AG04449 (cell line): ENCODE results near the gene ZMIZ1.

Source experiments
- CTCF ChIA-PET: fragments of 350-600 bp; formaldehyde crosslinking; extraction: SDS; loops from one replicate; lab custom pipeline; 2021; ENCODE audit warnings: antibody characterized with exemption; lab: Yijun Ruan, JAX
- POLR2A ChIA-PET: fragments of 400-600, 350-600 bp; formaldehyde crosslinking; extraction: SDS; loops from one replicate; lab custom pipeline; 2020; ENCODE audit warnings: antibody characterized with exemption, inconsistent platforms; lab: Yijun Ruan, JAX
- DNase-seq: peaks from one replicate; pipeline ENCODE4 v3.0.0-alpha.2; 2010; ENCODE audit warnings: low read depth, low spot score
- H3K4me3 ChIP-seq: 2 replicates; pipeline ENCODE4 v1.5.1; 2011; ENCODE audit warnings: low read depth, mild to moderate bottlenecking, control low read depth, low read length
- TF ChIP-seq, protein P1 (sequence below): IDR thresholded peaks from one replicate; pipeline ENCODE4 v1.5.1; 2011; ENCODE audit warnings: mild to moderate bottlenecking, moderate library complexity, low read length, control low read depth, inconsistent platforms; ENCODE audit not compliant: insufficient read depth; ENCODE audit errors: missing control alignments

ZMIZ1 gene

DNA sequence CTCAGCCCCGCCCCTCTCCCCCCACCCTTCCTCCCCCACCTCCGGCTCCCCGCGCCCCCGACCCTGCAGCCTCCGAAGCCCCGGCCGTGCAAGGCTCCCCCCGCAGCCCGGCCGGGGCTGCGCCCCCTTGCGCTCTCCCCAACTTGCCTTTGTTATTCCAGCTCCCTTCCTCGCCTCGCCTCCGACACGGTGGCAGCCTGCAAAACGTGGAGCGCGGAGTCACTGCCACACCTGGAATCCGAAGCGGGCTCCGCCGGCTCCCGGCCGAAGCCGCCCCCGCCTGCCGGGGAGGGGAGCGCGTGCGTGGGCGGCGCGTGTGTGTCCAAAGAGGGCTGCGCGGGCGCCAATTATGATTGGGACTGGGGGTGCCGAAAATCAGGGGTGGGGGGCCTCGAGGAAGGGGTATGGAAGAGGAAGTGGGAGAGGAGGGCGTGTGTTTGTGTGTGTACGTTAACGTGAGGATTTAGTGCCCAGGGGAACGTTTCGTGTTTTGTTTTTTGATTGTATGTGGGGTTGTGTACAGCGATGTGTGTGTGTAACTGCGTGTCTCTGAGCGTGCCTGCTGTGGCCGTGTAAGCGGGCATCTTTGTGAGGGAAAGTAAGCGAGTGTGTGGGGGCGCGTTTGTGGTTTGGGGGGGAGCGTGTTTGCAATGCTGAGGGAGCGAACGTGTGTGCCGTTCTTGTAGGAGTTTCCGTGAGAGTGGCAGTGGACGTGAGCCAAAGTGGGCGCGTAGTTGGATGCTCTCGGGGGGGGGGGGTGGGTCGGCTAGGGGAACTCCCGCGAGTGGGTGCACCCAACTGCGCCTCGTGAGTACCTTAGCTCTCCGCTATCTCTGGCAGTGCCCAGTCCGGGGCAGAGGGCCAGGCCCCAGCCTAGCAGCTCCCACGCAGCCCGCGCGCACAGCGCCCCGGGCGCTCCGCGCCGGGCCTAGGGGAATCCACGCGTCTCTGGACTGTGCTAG, 1.2 kb upstream of the ZMIZ1 start:
- TF ChIP-seq, protein P1, sequence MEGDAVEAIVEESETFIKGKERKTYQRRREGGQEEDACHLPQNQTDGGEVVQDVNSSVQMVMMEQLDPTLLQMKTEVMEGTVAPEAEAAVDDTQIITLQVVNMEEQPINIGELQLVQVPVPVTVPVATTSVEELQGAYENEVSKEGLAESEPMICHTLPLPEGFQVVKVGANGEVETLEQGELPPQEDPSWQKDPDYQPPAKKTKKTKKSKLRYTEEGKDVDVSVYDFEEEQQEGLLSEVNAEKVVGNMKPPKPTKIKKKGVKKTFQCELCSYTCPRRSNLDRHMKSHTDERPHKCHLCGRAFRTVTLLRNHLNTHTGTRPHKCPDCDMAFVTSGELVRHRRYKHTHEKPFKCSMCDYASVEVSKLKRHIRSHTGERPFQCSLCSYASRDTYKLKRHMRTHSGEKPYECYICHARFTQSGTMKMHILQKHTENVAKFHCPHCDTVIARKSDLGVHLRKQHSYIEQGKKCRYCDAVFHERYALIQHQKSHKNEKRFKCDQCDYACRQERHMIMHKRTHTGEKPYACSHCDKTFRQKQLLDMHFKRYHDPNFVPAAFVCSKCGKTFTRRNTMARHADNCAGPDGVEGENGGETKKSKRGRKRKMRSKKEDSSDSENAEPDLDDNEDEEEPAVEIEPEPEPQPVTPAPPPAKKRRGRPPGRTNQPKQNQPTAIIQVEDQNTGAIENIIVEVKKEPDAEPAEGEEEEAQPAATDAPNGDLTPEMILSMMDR, result peak; percentile 53
- H3K4me3 ChIP-seq, result peak overlapping the region; percentile 95
- CTCF ChIA-PET, result interaction anchor here (1.3 to 15.9 kb wide), 5 partner anchors 48 to 1020 kb away, joined by 3 to 180 read pairs (median 5); no protein-coding TSS in a partner anchor
- POLR2A ChIA-PET, result interaction anchor here (0.6 to 1.7 kb wide), 6 partner anchors 93 to 619 kb away, joined by 3 to 7 read pairs (median 4); no protein-coding TSS in a partner anchor
- no peak for DNase-seq

DNA sequence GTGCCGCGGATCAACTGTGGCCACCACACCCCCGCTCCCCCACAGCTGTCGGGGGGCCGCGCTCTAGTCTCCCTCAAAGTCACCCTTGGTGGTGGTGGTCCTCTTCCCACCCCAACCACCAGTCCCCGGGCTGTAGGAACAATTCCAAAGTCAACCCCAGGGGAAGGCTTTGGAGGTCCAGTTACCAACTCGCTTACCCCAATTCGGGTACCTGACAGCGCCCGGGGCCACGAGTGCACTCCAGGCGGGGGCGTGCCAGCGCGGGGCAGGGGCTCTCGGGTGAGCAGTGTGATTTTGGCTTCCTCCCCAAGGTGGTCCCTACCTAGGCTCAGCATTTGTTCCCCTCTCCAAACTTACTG, 584 bp upstream of the ZMIZ1 start:
- peak overlapping the region; percentile 95 for H3K4me3 ChIP-seq
- ChIA-PET CTCF (interaction anchor here (15.9 kb wide), 1 partner anchor 125 kb away, joined by 180 read pairs; no protein-coding TSS in a partner anchor), POLR2A (interaction anchor here (0.6 kb wide), 1 partner anchor 116 kb away, joined by 3 read pairs; no protein-coding TSS in a partner anchor)
- DNase-seq, result no peak
- TF ChIP-seq, protein P1, result no peak

DNA sequence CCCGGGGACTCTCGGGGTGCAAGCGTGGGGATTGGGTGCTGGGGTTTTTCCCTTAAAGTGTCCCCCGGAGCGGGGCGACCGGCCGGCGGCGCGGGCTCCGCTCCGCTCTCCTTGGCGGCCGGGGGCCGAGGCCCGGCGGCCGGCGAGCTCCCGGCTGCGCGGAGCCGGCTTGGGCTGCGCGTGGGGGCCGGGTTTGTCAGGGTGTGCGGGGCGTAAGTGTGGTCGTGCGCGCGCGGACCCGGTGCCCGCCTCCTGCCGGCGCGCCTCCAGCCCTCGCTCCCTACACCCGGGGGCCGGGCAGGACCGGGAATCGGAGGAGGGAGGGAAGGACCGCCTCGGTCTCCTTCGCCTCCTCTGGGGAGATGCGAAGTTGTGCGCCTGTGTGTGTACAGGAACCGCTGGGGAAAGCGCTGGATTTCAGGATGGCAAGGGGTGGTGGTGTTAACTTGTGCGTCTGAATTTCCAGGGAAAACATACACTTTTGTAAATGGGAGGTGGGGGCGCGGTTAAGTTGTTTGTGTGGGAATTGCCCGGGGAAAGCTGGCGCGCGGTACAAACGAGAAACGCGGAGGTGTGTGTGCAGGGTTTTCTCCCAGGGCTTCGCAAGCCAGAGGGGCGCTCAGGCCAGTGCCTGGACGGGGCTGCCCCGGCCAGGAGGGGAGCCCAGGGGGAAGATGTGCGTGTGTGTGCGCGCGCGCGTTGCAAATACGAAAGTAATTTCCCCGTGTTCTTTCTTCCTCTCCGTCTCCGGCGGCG, 737 bp downstream of the ZMIZ1 start:
- peak overlapping the region; percentile 95 for H3K4me3 ChIP-seq
- ChIA-PET CTCF (interaction anchor here (1.0 to 15.9 kb wide), 3 partner anchors 12 to 124 kb away, joined by 3 to 180 read pairs (median 11); no protein-coding TSS in a partner anchor), POLR2A (interaction anchor here (0.6 to 2.1 kb wide), 4 partner anchors 10 to 126 kb away, joined by 3 to 8 read pairs (median 4); no protein-coding TSS in a partner anchor)
- DNase-seq, result no peak
- TF ChIP-seq, protein P1, result peak; percentile 4

DNA sequence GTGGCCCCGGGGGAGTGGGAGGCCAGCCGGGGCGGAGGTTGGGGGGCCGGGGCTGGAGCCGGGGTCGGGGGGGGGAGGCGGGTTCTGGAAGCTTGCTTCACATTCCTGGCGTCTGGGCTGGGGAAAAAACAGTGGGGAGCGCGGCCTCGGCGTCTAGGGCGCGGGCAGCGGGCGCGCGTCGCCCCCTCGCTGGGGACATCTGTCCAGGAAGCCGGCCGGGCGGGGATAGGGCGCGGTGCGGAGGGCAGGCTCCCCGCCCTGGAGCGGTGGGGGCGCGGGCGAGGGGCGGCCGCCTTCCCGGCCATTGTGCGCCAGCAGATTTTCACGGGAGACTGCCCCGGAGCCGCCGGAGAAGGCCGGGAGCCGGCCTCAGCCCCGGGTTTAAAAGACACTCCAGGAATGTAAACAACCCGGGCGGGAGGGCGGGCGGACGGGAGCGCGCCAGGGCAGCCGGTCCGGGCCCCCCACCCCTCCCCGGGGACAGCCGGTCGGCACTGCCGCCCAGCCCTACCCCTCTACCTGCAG, 1.4 kb downstream of the ZMIZ1 start:
- H3K4me3 ChIP-seq, result peak overlapping the region; percentile 95
- DNase-seq, result no peak
- TF ChIP-seq, protein P1, result no peak
- CTCF ChIA-PET, result interaction anchor here (1.0 to 15.9 kb wide), 3 partner anchors 11 to 123 kb away, joined by 3 to 180 read pairs (median 11); no protein-coding TSS in a partner anchor
- POLR2A ChIA-PET, result interaction anchor here (0.7 to 2.1 kb wide), 3 partner anchors 10 to 125 kb away, joined by 3 to 8 read pairs (median 4); no protein-coding TSS in a partner anchor

DNA sequence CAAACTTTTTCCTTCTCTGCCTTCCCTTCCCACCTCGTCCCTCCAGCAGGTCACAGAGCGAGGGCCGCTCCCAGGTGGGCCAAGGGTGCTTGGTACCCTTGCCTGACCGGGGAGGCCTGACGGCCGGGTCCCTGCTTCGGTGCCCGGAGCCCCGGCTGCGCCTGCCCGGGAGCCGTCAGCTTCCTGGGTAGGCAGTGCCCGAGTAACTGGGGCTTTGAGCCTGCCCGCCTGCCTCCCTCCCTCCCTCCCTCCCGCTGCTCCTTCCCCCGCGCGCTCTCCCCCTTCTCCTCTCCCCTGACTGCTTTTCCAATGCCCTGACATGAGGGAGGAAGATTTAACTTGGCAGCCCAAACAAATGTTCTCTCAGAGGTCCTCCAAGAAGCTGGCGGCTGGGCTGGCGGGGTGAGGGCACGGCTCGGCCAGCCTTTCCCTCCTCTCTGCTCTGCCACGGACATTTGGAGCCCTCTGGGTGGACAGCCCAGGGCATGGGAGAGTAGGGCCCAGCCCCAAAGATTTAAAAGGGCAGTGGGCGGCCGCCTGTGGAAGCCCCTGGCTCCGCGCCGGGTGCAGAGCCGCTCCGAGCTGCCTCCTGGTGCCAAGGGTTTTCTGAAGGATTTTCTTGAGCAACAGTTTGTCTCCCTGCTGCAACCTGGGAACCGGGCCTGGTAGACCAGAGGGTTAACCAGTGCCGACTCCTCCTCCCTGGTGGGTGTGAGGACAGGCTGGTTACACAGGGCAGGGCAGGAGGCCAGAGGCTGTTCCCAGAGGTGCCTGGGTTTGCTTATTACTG, 2.0 kb downstream of the ZMIZ1 start:
- TF ChIP-seq, protein P1, result no peak
- peak overlapping the region; percentile 95 for H3K4me3 ChIP-seq
- CTCF ChIA-PET, result interaction anchor here (0.6 to 15.9 kb wide), 5 partner anchors 11 to 123 kb away, joined by 3 to 180 read pairs (median 3); no protein-coding TSS in a partner anchor
- POLR2A ChIA-PET, result interaction anchor here (0.8 to 2.1 kb wide), 3 partner anchors 69 to 125 kb away, joined by 3 to 8 read pairs (median 3); no protein-coding TSS in a partner anchor
- DNase-seq, result no peak
